ENCODE data around the gene TAF6.

TAF6 gene

GRCh38 chr7:100157069-100157333, 37.8 kb upstream of the TAF6 start:
- DNase-seq, result no peak
- Histone ChIP-seq H3K4me3 (ENCODE audit: low read depth, low read length) (no peak overlapping the region), H3K27me3 (ENCODE audit: insufficient read depth, low read depth, severe bottlenecking) (no peaks in the 10 kb centered on the region), H3K36me3 (peaks cover 41% of the 10 kb centered on the region), H3K27ac (no peak overlapping the region), H3K9me3 (ENCODE audit: severe bottlenecking) (no peaks in the 10 kb centered on the region)
- no peak for TF ChIP-seq CTCF (IDR thresholded peaks at IDR 0.05; ENCODE audit: low read depth, low read length)

GRCh38 chr7:100156331-100157068, 37.3 kb upstream of the TAF6 start:
- no peaks in the 10 kb centered on the region for H3K27me3 ChIP-seq (ENCODE audit: insufficient read depth, low read depth, severe bottlenecking)
- TF ChIP-seq CTCF (IDR thresholded peaks at IDR 0.05; ENCODE audit: low read depth, low read length), result no peak
- H3K4me3 ChIP-seq (ENCODE audit: low read depth, low read length), result no peak overlapping the region
- peaks cover 43% of the 10 kb centered on the region for H3K36me3 ChIP-seq
- H3K9me3 ChIP-seq (ENCODE audit: severe bottlenecking), result no peaks in the 10 kb centered on the region
- H3K27ac ChIP-seq, result no peak overlapping the region
- no peak for DNase-seq

GRCh38 chr7:100155553-100156317, 36.6 kb upstream of the TAF6 start:
- Histone ChIP-seq H3K36me3 (peaks cover 43% of the 10 kb centered on the region), H3K27ac (no peak overlapping the region)
- TF ChIP-seq CTCF (IDR thresholded peaks at IDR 0.05; ENCODE audit: low read depth, low read length), result no peak

GRCh38 chr7:100154651-100155491, 35.7 kb upstream of the TAF6 start:
- DNase-seq, result no peak
- Histone ChIP-seq H3K36me3 (peaks cover 48% of the 10 kb centered on the region), H3K27me3 (ENCODE audit: insufficient read depth, low read depth, severe bottlenecking) (no peaks in the 10 kb centered on the region), H3K27ac (no peak overlapping the region), H3K9me3 (ENCODE audit: severe bottlenecking) (no peaks in the 10 kb centered on the region), H3K4me3 (ENCODE audit: low read depth, low read length) (no peak overlapping the region)
- no peak for TF ChIP-seq CTCF (IDR thresholded peaks at IDR 0.05; ENCODE audit: low read depth, low read length)

More at GRCh38 chr7:100155553-100156317, 36.6 kb upstream of the TAF6 start:
- no peak overlapping the region for H3K4me3 ChIP-seq (ENCODE audit: low read depth, low read length)
- DNase-seq, result no peak
- no peaks in the 10 kb centered on the region for H3K27me3 ChIP-seq (ENCODE audit: insufficient read depth, low read depth, severe bottlenecking)
- H3K9me3 ChIP-seq (ENCODE audit: severe bottlenecking), result no peaks in the 10 kb centered on the region

- H3K36me3 ChIP-seq, result peaks cover 48% of the 10 kb centered on the region
- H3K9me3 ChIP-seq (ENCODE audit: severe bottlenecking), result no peaks in the 10 kb centered on the region
- H3K27me3 ChIP-seq (ENCODE audit: insufficient read depth, low read depth, severe bottlenecking), result no peaks in the 10 kb centered on the region
- H3K4me3 ChIP-seq (ENCODE audit: low read depth, low read length), result no peak overlapping the region
- TF ChIP-seq CTCF (IDR thresholded peaks at IDR 0.05; ENCODE audit: low read depth, low read length), result no peak
- H3K27ac ChIP-seq, result no peak overlapping the region
- no peak for DNase-seq
Measured at GRCh38 chr7:100153708-100154535, 34.8 kb upstream of the TAF6 start.

Data from WERI-Rb-1 (cell line).